Right ventricle myocardium superior (tissue), 1 donor: ENCODE measurements around the gene PIK3C2G. TPM values are rescaled to one million over a fixed set of nuclear protein-coding genes. Genes with fewer than 3 reads are reported as not detected.

Experiments
- ATAC-seq: fragments of 200-7000 bp; cut with Tn5 transposase; one replicate; pipeline ENCODE4 v1.9.1; 2020; ENCODE audit warnings: mild to moderate bottlenecking; ENCODE audit not compliant: poor library complexity
- DNase-seq: peaks from one replicate; pipeline ENCODE4 v3.0.0-alpha.2; 2020
- intact Hi-C: fragments of 100-400 bp; cut with DNase I; formaldehyde crosslinking; loops from one replicate; pipeline ENCODE4 v1.11.2; 2022
- total RNA-seq: library from RNA; stranded (reverse); fragmentation: NEBNext Ultra II Directional; extraction: Animal tissue kit (Norgen Biotek cat#: 25700); gene quantifications from one replicate; pipeline ENCODE4 v1.2.1, GENCODE V29; 2021
- donor health status: DM: no; HTN: yes; CAD: no; lungs with severe emphysema.

PIK3C2G gene
- total RNA-seq, 1 donor from 2014 or later, result not detected

GRCh38 chr12:18387706-18388105, 126.4 kb downstream of the PIK3C2G start:
- DNase-seq, result no peak
- intact Hi-C loops, result no loop called here
- ATAC-seq, result no peak

- no peak for DNase-seq
- ATAC-seq, result no peak
- intact Hi-C loops, result no loop called here
These were observed 128.5 kb downstream of the PIK3C2G start for GRCh38 chr12:18389820-18390219.

- DNase-seq (no peak), ATAC-seq (no peak)
- intact Hi-C loops, result no loop called here
These were observed 129.8 kb downstream of the PIK3C2G start for GRCh38 chr12:18391151-18391550.

- intact Hi-C loops, result no loop called here
- DNase-seq (no peak), ATAC-seq (no peak)
These were observed 133.4 kb downstream of the PIK3C2G start for GRCh38 chr12:18394742-18395141.

GRCh38 chr12:18400186-18400585, 138.9 kb downstream of the PIK3C2G start:
- no peak for DNase-seq
- intact Hi-C loops, result no loop called here
- ATAC-seq, result no peak

GRCh38 chr12:18402872-18403611, 141.7 kb downstream of the PIK3C2G start:
- intact Hi-C loops, result no loop called here
- ATAC-seq, result no peak
- DNase-seq, result no peak

GRCh38 chr12:18411453-18411852, 150.1 kb downstream of the PIK3C2G start:
- DNase-seq (no peak), ATAC-seq (no peak)
- intact Hi-C loops, result no loop called here

GRCh38 chr12:18414671-18415070, 153.4 kb downstream of the PIK3C2G start:
- ATAC-seq, result no peak
- DNase-seq, result no peak
- intact Hi-C loops, result no loop called here

- DNase-seq, result no peak
- ATAC-seq, result no peak
- intact Hi-C loops, result no loop called here
These were observed 153.9 kb downstream of the PIK3C2G start for GRCh38 chr12:18415227-18415626.

GRCh38 chr12:18416412-18416811, 155.1 kb downstream of the PIK3C2G start:
- ATAC-seq, result no peak

GRCh38 chr12:18419311-18419710, 158.0 kb downstream of the PIK3C2G start:
- no peak for DNase-seq
- ATAC-seq, result no peak
- intact Hi-C loops, result no loop called here

More at GRCh38 chr12:18416412-18416811, 155.1 kb downstream of the PIK3C2G start:
- DNase-seq, result no peak
- intact Hi-C loops, result no loop called here

GRCh38 chr12:18421867-18422266, 160.5 kb downstream of the PIK3C2G start:
- ATAC-seq, result no peak
- no peak for DNase-seq
- intact Hi-C loops, result no loop called here

GRCh38 chr12:18422871-18423270, 161.6 kb downstream of the PIK3C2G start:
- intact Hi-C loops, result no loop called here
- no peak for ATAC-seq
- DNase-seq, result no peak

GRCh38 chr12:18424857-18425256, 163.5 kb downstream of the PIK3C2G start:
- ATAC-seq, result no peak
- intact Hi-C loops, result no loop called here
- DNase-seq, result no peak

- ATAC-seq (no peak), DNase-seq (no peak)
- intact Hi-C loops, result no loop called here
These were observed 166.2 kb downstream of the PIK3C2G start for GRCh38 chr12:18427520-18427919.

- no peak for DNase-seq
- ATAC-seq, result no peak
- intact Hi-C loops, result no loop called here
These were observed 167.1 kb downstream of the PIK3C2G start for GRCh38 chr12:18428416-18428815.

GRCh38 chr12:18429366-18429765, 168.0 kb downstream of the PIK3C2G start:
- no peak for DNase-seq
- peak; percentile 77 for ATAC-seq
- intact Hi-C loops, result no loop called here

- peak; percentile 93 for ATAC-seq
- intact Hi-C loops, result no loop called here
- DNase-seq, result no peak
These were observed 169.2 kb downstream of the PIK3C2G start for GRCh38 chr12:18430425-18431048.

- no peak for ATAC-seq
- DNase-seq, result no peak
- intact Hi-C loops, result no loop called here
These were observed 170.5 kb downstream of the PIK3C2G start for GRCh38 chr12:18431771-18432170.

- intact Hi-C loops, result no loop called here
- DNase-seq (no peak), ATAC-seq (no peak)
These were observed 170.9 kb downstream of the PIK3C2G start for GRCh38 chr12:18432206-18432605.
